B cell (primary cell): ENCODE results near the gene PCDHB8. TPM values are rescaled to one million over a fixed set of nuclear protein-coding genes. Genes with fewer than 3 reads are reported as not detected.
"Not testable (repeated sequence)": the region's sequence is repeated elsewhere in the genome, so short reads cannot be mapped to it uniquely, and the experiment has no call there.

Experiments
- ATAC-seq: fragments of 200-7000 bp; cut with Tn5 transposase; one replicate; pipeline ENCODE4 v1.10.0; 2021; ENCODE audit warnings: low read depth, mild to moderate bottlenecking, moderate number of reproducible peaks, moderate library complexity
- CTCF ChIA-PET: fragments of 350-600 bp; sonication (Branson Sonifier 250); formaldehyde crosslinking; loops from one replicate; lab custom pipeline; 2021; ENCODE audit warnings: antibody characterized with exemption, inconsistent platforms; lab: Charles Lee
- POLR2A ChIA-PET: fragments of 350-600 bp; sonication (Branson Sonifier 250); formaldehyde crosslinking; loops from one replicate; lab custom pipeline; 2021; ENCODE audit warnings: antibody characterized with exemption; lab: Charles Lee
- DNase-seq: peaks from one replicate; pipeline ENCODE4 v3.0.0; 2013
- H2AFZ ChIP-seq: 2 replicates; pipeline ENCODE4 v1.6.1; 2012; ENCODE audit warnings: mild to moderate bottlenecking, low read depth, low read length; ENCODE audit not compliant: insufficient read depth, poor library complexity, severe bottlenecking
- H3K27ac ChIP-seq, 2 donors: 1 replicate in 1 of 2; 2 replicates in 1 of 2; pipeline ENCODE4 v1.5.1; 2012 to 2013; ENCODE audit warnings: low read length in 2 of 2, mild to moderate bottlenecking in 2 of 2, moderate library complexity in 1 of 2
- H3K27me3 ChIP-seq, 4 experiments: fragments of 200-600 bp in 1 of 4; sonication (generic) in 1 of 4; replicated peaks in 1 of 4; 1 replicate in 2 of 4; 2 replicates in 2 of 4; pipeline versions ENCODE4 v1.6.1 to v1.7.0; 2013 to 2016; ENCODE audit warnings: low read length in 3 of 4, mild to moderate bottlenecking in 2 of 4, mixed read lengths in 1 of 4, moderate library complexity in 1 of 4; ENCODE audit not compliant: insufficient read depth in 4 of 4, control insufficient read depth in 3 of 4; ENCODE audit errors: control extremely low read depth in 1 of 4
- H3K36me3 ChIP-seq, 2 experiments: replicated peaks in 1 of 2; 1 replicate in 1 of 2; 2 replicates in 1 of 2; pipeline versions ENCODE4 v1.6.1 to v1.7.1; 2013; ENCODE audit warnings: low read length in 1 of 2; ENCODE audit not compliant: insufficient read depth in 2 of 2, control insufficient read depth in 1 of 2; ENCODE audit errors: control extremely low read depth in 1 of 2, extremely low read depth in 1 of 2
- H3K4me1 ChIP-seq, 2 donors: fragments of 200-600 bp in 1 of 2; sonication (generic) in 1 of 2; 1 replicate in 1 of 2; 2 replicates in 1 of 2; pipeline versions ENCODE4 v1.5.1 to v1.6.1; 2013 to 2017; ENCODE audit warnings: low read length in 2 of 2; ENCODE audit not compliant: control insufficient read depth in 2 of 2, insufficient read depth in 2 of 2
- H3K4me2 ChIP-seq: replicated peaks from 2 replicates; pipeline ENCODE3; 2012; ENCODE audit warnings: mild to moderate bottlenecking, low read depth, low read length; ENCODE audit not compliant: poor library complexity, severe bottlenecking
- H3K4me3 ChIP-seq, 5 experiments: fragments of 200-600 bp in 1 of 5; sonication (generic) in 1 of 5; 1 replicate in 3 of 5; 2 replicates in 2 of 5; pipeline versions ENCODE4 v1.5.1 to v1.7.0; 2011 to 2016; ENCODE audit warnings: low read length in 4 of 5, mild to moderate bottlenecking in 4 of 5, low read depth in 2 of 5, control low read depth in 1 of 5, moderate library complexity in 1 of 5; ENCODE audit not compliant: insufficient read depth in 1 of 5; ENCODE audit errors: control extremely low read depth in 1 of 5, extremely low read depth in 1 of 5
- H3K79me2 ChIP-seq: fragments of 200-600 bp; sonication (generic); one replicate; pipeline ENCODE4 v1.6.0; 2016; ENCODE audit warnings: low read length; ENCODE audit not compliant: control insufficient read depth, insufficient read depth
- H3K9ac ChIP-seq: fragments of 200-600 bp; sonication (generic); 2 replicates; pipeline ENCODE4 v1.6.1; 2017; ENCODE audit warnings: mild to moderate bottlenecking, low read length, moderate library complexity
- H3K9me3 ChIP-seq, 3 donors: one replicate each; pipeline versions ENCODE4 v1.6.1 to v1.7.1; 2013; ENCODE audit warnings: low read length in 2 of 3; ENCODE audit not compliant: control insufficient read depth in 2 of 3, insufficient read depth in 1 of 3; ENCODE audit errors: control extremely low read depth in 1 of 3
- H4K20me1 ChIP-seq: 2 replicates; pipeline ENCODE4 v1.6.0; 2012; ENCODE audit warnings: mild to moderate bottlenecking, low read length; ENCODE audit not compliant: insufficient read depth, control insufficient read depth, poor library complexity, severe bottlenecking
- H3K27ac Mint-ChIP-seq: one replicate; pipeline ENCODE4 v1.8.0; 2021; ENCODE audit warnings: mixed read lengths
- H3K27me3 Mint-ChIP-seq: one replicate; pipeline ENCODE4 v1.8.0; 2021; ENCODE audit warnings: mixed read lengths
- H3K4me1 Mint-ChIP-seq: one replicate; pipeline ENCODE4 v1.8.0; 2021; ENCODE audit warnings: mixed read lengths
- H3K4me3 Mint-ChIP-seq: one replicate; pipeline ENCODE4 v1.8.0; 2021; ENCODE audit warnings: mixed read lengths
- H3K9me3 Mint-ChIP-seq: one replicate; pipeline ENCODE4 v1.8.0; 2022; ENCODE audit warnings: mixed read lengths; ENCODE audit not compliant: insufficient read depth
- EZH2 ChIP-seq: IDR thresholded peaks from 2 replicates; pipeline ENCODE4 v1.6.1; 2012; ENCODE audit warnings: borderline replicate concordance, low read depth, mild to moderate bottlenecking, moderate library complexity, low read length; ENCODE audit not compliant: insufficient read depth, poor library complexity, severe bottlenecking
- WGBS: methylation state at CpG from one replicate; pipeline ENCODE4 v1.1.5; 2013; ENCODE audit warnings: missing lambda C conversion rate; ENCODE audit not compliant: insufficient coverage; 5-methylcytosine and 5-hydroxymethylcytosine counted together
- intact Hi-C: fragments of 100-400 bp; cut with micrococcal nuclease; formaldehyde crosslinking; loops from one replicate; pipeline ENCODE4 v1.10.0; 2022
- polyA plus RNA-seq: library from polyadenylated mRNA; depleted of rRNA; stranded (reverse); fragments of >200 nt; gene quantifications from 2 replicates; pipeline ENCODE4 v1.2.3, GENCODE V29; 2012
- total RNA-seq, 2 donors: library from RNA; stranded (reverse); fragments of 120-200 nt in 1 of 2; gene quantifications; 1 replicate in 1 of 2; 2 replicates in 1 of 2; pipeline versions ENCODE4 v1.2.3 to v1.2.4, GENCODE V29; 2013 to 2022
- TF ChIP-seq, protein P1 (sequence below): fragments of 200-600 bp; IDR thresholded peaks from one replicate; pipeline ENCODE4 v1.8.0; 2022; ENCODE audit warnings: antibody characterized with exemption, mild to moderate bottlenecking

Gene PCDHB8
- total and polyA plus RNA-seq, 2 donors (not counting 1 experiment from before 2014, with no cell fraction given), result not detected

DNA sequence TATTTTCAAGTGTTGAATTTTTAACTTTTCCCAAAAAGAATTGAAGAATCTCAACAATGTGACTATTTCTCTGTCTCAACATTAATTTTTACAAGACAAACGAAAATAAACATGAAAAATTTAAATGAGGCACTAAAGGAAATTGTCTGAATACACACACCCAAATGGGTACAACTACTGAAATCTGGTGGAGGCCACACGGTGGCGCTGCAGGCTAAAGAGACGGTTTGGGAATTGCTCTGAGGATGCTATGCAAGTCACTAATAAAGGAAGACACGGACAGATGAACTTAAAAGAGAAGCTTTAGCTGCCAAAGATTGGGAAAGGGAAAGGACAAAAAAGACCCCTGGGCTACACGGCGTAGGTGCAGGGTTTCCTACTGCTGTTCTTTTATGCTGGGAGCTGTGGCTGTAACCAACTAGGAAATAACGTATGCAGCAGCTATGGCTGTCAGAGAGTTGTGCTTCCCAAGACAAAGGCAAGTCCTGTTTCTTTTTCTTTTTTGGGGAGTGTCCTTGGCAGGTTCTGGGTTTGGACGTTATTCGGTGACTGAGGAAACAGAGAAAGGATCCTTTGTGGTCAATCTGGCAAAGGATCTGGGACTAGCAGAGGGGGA, 14.6 kb downstream of the PCDHB8 start, which contains the start of gene PCDHB10:
TSS of gene PCDHB10 (plus strand) at position 244 of the 616 bp plus-strand sequence. CDS start at position 444, 200 bp downstream.
- CTCF ChIA-PET, result interaction anchor here (2.1 kb wide), 1 partner anchor 365 kb away, joined by 6 read pairs; no protein-coding TSS in a partner anchor
- no peak within 1 kb of the TSS for H2AFZ ChIP-seq

DNA sequence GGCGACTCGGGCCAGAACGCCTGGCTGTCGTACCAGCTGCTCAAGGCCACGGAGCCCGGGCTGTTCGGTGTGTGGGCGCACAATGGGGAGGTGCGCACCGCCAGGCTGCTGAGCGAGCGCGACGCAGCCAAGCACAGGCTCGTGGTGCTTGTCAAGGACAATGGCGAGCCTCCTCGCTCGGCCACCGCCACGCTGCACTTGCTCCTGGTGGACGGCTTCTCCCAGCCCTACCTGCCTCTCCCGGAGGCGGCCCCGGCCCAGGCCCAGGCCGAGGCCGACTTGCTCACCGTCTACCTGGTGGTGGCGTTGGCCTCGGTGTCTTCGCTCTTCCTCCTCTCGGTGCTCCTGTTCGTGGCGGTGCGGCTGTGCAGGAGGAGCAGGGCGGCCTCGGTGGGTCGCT, 16.7 kb downstream of the PCDHB8 start:
- ATAC-seq, H3K27ac Mint-ChIP-seq, H3K4me1 Mint-ChIP-seq, H3K4me3 ChIP-seq, H3K4me2 ChIP-seq, H3K9ac ChIP-seq, H3K4me3 Mint-ChIP-seq, H3K27ac ChIP-seq, H3K79me2 ChIP-seq, H3K4me1 ChIP-seq, POLR2A ChIA-PET, H3K27me3 ChIP-seq, intact Hi-C loops, H3K36me3 ChIP-seq, H3K9me3 Mint-ChIP-seq, DNase-seq, H4K20me1 ChIP-seq, CTCF ChIA-PET, H2AFZ ChIP-seq: not testable (repeated sequence)
- peaks cover 20% of the 10 kb centered on the region for H3K27me3 Mint-ChIP-seq
- WGBS, result 32% methylated on average over 3 of the region's 37 CpGs
- H3K9me3 ChIP-seq, result peaks cover 4 to 18% (median 15%) of the 10 kb centered on the region in 3 donors

More for the DNA sequence above, 14.6 kb downstream of the PCDHB8 start, which contains the start of gene PCDHB10:
- H3K9ac ChIP-seq, result no peak within 1 kb of the TSS
- Mint-ChIP-seq H3K9me3 (peaks cover 7% of the 10 kb centered on the region), H3K27ac (no peak within 1 kb of the TSS), H3K4me1 (no peaks in the 10 kb centered on the region), H3K4me3 (no peak within 1 kb of the TSS), H3K27me3 (peaks cover 20% of the 10 kb centered on the region)
- H3K27me3 ChIP-seq, result peaks cover 0 to 8% (median 2%) of the 10 kb centered on the region in 4 experiments
- H3K9me3 ChIP-seq, result peaks cover 2 to 21% (median 12%) of the 10 kb centered on the region in 3 donors
- DNase-seq (no peak), ATAC-seq (no peak)
- no peaks in the 10 kb centered on the region for H3K36me3 ChIP-seq
- POLR2A ChIA-PET, result no interaction called here
- H3K4me3 ChIP-seq, result no peak within 1 kb of the TSS
- TF ChIP-seq, protein P1, sequence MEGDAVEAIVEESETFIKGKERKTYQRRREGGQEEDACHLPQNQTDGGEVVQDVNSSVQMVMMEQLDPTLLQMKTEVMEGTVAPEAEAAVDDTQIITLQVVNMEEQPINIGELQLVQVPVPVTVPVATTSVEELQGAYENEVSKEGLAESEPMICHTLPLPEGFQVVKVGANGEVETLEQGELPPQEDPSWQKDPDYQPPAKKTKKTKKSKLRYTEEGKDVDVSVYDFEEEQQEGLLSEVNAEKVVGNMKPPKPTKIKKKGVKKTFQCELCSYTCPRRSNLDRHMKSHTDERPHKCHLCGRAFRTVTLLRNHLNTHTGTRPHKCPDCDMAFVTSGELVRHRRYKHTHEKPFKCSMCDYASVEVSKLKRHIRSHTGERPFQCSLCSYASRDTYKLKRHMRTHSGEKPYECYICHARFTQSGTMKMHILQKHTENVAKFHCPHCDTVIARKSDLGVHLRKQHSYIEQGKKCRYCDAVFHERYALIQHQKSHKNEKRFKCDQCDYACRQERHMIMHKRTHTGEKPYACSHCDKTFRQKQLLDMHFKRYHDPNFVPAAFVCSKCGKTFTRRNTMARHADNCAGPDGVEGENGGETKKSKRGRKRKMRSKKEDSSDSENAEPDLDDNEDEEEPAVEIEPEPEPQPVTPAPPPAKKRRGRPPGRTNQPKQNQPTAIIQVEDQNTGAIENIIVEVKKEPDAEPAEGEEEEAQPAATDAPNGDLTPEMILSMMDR, result no peak
- no peak for TF ChIP-seq EZH2
- H3K27ac ChIP-seq, result no peak within 1 kb of the TSS
- no peak within 1 kb of the TSS for H3K4me2 ChIP-seq
- intact Hi-C loops, result no loop called here
- WGBS, result 13% methylated on average over 6 of the region's 10 CpGs
- no peaks in the 10 kb centered on the region for H3K4me1 ChIP-seq
- H3K79me2 ChIP-seq, result no peaks in the 10 kb centered on the region
- H4K20me1 ChIP-seq, result no peaks in the 10 kb centered on the region
